Esophagus muscularis mucosa (tissue), 4 donors: ENCODE measurements around the gene MBNL3. TPM values are rescaled to one million over a fixed set of nuclear protein-coding genes. Genes with fewer than 3 reads are reported as not detected.

Experiments
- DNase-seq: peaks from one replicate; pipeline ENCODE4 v3.0.0-alpha.2; 2017; ENCODE audit errors: extremely low spot score
- H3K27ac ChIP-seq, 4 donors: fragments of 200-600 bp; sonication (generic); replicated peaks in 1 of 4; 1 replicate in 3 of 4; 2 replicates in 1 of 4; pipeline ENCODE4 v1.5.1; 2016 to 2019; ENCODE audit warnings: mild to moderate bottlenecking in 1 of 4
- H3K27me3 ChIP-seq, 4 donors: fragments of 200-600 bp; sonication (generic); one replicate each; pipeline versions ENCODE4 v1.5.1 to v1.6.0; 2016 to 2019
- H3K36me3 ChIP-seq, 4 donors: fragments of 200-600 bp; sonication (generic); one replicate each; pipeline ENCODE4 v1.5.1; 2016 to 2019
- H3K4me1 ChIP-seq, 4 donors: fragments of 200-600 bp; sonication (generic); one replicate each; pipeline ENCODE4 v1.5.1; 2016 to 2019
- H3K4me3 ChIP-seq, 4 donors: fragments of 200-600 bp; sonication (generic); 1 replicate in 2 of 4; 2 replicates in 2 of 4; pipeline ENCODE4 v1.5.1; 2016 to 2019; ENCODE audit warnings: mild to moderate bottlenecking in 4 of 4, moderate library complexity in 1 of 4
- H3K9me3 ChIP-seq, 4 donors: fragments of 200-600 bp; sonication (generic); 1 replicate in 3 of 4; 2 replicates in 1 of 4; pipeline ENCODE4 v1.5.1; 2016 to 2019
- CTCF ChIP-seq, 3 experiments: fragments of 200-600 bp in 2 of 3; fragments of 450-650 bp in 1 of 3; sonication (generic) in 2 of 3; IDR thresholded peaks; one replicate each; pipeline ENCODE4 v1.5.1; 2017 to 2019; ENCODE audit warnings: antibody characterized with exemption in 3 of 3, mild to moderate bottlenecking in 2 of 3, moderate library complexity in 1 of 3
- EP300 ChIP-seq: sonication (generic); formaldehyde crosslinking; IDR thresholded peaks from one replicate; pipeline ENCODE4 v1.6.1; 2017; ENCODE audit warnings: antibody characterized with exemption
- POLR2A ChIP-seq: fragments of 450-650 bp; IDR thresholded peaks from one replicate; pipeline ENCODE4 v1.6.1; 2017; ENCODE audit warnings: antibody characterized with exemption, moderate library complexity, mild to moderate bottlenecking, low read depth
- POLR2AphosphoS5 ChIP-seq, 2 donors: sonication (generic); formaldehyde crosslinking; IDR thresholded peaks; one replicate each; pipeline ENCODE4 v1.6.1; 2017; ENCODE audit warnings: antibody characterized with exemption in 2 of 2
- WGBS: methylation state at CpG from one replicate; pipeline ENCODE4 v1.1.5; 2018; 5-methylcytosine and 5-hydroxymethylcytosine counted together
- intact Hi-C: fragments of 100-400 bp; cut with DNase I; formaldehyde crosslinking; loops from one replicate; pipeline ENCODE4 v1.15.1; 2023
- total RNA-seq, 4 donors: library from RNA; depleted of rRNA; stranded (reverse); fragments of >200 nt; gene quantifications; one replicate each; pipeline versions ENCODE4 v1.1.0 to v1.2.1, GENCODE V29; 2016

The MBNL3 gene
- total RNA-seq, 4 donors from 2014 or later, result 1.7 to 13.8 (median 6.8) TPM

DNA sequence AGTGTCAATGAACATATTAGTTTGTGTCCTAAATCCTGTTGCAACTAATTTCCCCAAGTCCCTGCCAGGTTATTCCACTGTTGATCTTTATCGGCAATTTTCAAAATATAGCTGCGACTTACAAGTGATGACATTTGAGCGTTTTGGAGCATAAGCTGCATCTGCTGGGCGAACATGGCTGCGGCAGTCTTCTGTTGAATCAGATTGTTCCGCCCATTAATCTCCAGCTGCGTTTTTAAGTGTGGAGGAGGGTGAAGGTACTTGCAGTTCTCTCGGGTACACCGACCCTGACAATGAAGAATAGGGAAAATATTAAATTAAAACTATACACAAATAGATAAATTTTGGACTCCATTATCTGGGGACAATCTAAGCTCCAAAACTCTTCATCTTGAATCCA lies 82.7 kb downstream of the MBNL3 start:
- H3K4me1 ChIP-seq, result no peaks in the 10 kb centered on the region
- TF ChIP-seq POLR2AphosphoS5 (IDR thresholded peaks at IDR 0.05) (no peak), POLR2A (no peak), CTCF (IDR thresholded peaks at IDR 0.05) (no peak), EP300 (no peak)
- H3K27ac ChIP-seq, result no peak overlapping the region
- intact Hi-C loops, result no loop called here
- H3K4me3 ChIP-seq, result no peak overlapping the region
- no peak for DNase-seq
- H3K27me3 ChIP-seq, result no peaks in the 10 kb centered on the region
- no peaks in the 10 kb centered on the region for H3K36me3 ChIP-seq
- WGBS, result 84% methylated on average over 9 of the region's 9 CpGs
- H3K9me3 ChIP-seq, result no peaks in the 10 kb centered on the region

- WGBS, result 71% methylated on average over 5 of the region's 5 CpGs
- intact Hi-C loops, result no loop called here
- H3K4me1 ChIP-seq, result no peaks in the 10 kb centered on the region
These were observed 84.6 kb downstream of the MBNL3 start for GRCh38 chrX:132404266-132404665.

DNA sequence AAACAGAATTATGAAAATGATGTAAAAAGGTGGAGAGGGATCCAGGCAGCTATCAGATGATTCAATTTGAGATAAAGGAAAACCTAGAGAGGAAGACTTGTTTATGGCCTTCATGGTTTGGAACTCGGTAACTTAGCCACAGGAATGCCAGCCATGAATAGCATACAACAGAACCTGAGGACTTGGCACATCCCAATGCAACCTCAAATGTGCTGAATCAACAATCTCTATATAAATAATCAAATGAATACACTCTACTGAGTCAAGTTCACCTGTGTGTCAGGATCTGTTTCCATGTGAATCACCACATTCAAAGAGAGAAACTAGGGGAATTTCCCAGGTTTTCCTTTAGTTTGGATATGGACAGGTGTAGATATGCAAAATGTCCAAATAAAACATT lies 86.9 kb downstream of the MBNL3 start:
- TF ChIP-seq CTCF (IDR thresholded peaks at IDR 0.05) (no peak), POLR2AphosphoS5 (IDR thresholded peaks at IDR 0.05) (no peak), POLR2A (no peak), EP300 (no peak)
- intact Hi-C loops, result no loop called here
- Histone ChIP-seq H3K4me1 (no peaks in the 10 kb centered on the region), H3K9me3 (no peaks in the 10 kb centered on the region), H3K4me3 (no peak overlapping the region), H3K27me3 (no peaks in the 10 kb centered on the region), H3K27ac (no peak overlapping the region), H3K36me3 (no peaks in the 10 kb centered on the region)
- WGBS, result 56% methylated on average over 1 of the region's 1 CpG
- no peak for DNase-seq

More at GRCh38 chrX:132404266-132404665, 84.6 kb downstream of the MBNL3 start:
- TF ChIP-seq POLR2A (no peak), EP300 (no peak), CTCF (IDR thresholded peaks at IDR 0.05) (no peak), POLR2AphosphoS5 (IDR thresholded peaks at IDR 0.05) (no peak)
- no peak overlapping the region for H3K27ac ChIP-seq
- H3K36me3 ChIP-seq, result no peaks in the 10 kb centered on the region
- DNase-seq, result no peak
- H3K9me3 ChIP-seq, result no peaks in the 10 kb centered on the region
- no peak overlapping the region for H3K4me3 ChIP-seq
- no peaks in the 10 kb centered on the region for H3K27me3 ChIP-seq

- no peaks in the 10 kb centered on the region for H3K9me3 ChIP-seq
- intact Hi-C loops, result no loop called here
- no peaks in the 10 kb centered on the region for H3K36me3 ChIP-seq
- H3K4me1 ChIP-seq, result no peaks in the 10 kb centered on the region
- DNase-seq, result no peak
- no peak overlapping the region for H3K27ac ChIP-seq
- no peaks in the 10 kb centered on the region for H3K27me3 ChIP-seq
- 77% methylated on average over 1 of the region's 1 CpG for WGBS
- TF ChIP-seq POLR2A, result no peak
- H3K4me3 ChIP-seq, result no peak overlapping the region
These were observed 88.1 kb downstream of the MBNL3 start for GRCh38 chrX:132400706-132401105.

GRCh38 chrX:132395645-132396044 lies 93.2 kb downstream of the MBNL3 start:
- no peak overlapping the region for H3K4me3 ChIP-seq
- no peaks in the 10 kb centered on the region for H3K4me1 ChIP-seq
- no peaks in the 10 kb centered on the region for H3K36me3 ChIP-seq
- no peak for DNase-seq
- no peak overlapping the region for H3K27ac ChIP-seq
- TF ChIP-seq EP300, result no peak
- TF ChIP-seq POLR2A, result no peak
- no peaks in the 10 kb centered on the region for H3K27me3 ChIP-seq
- 60% methylated on average over 2 of the region's 2 CpGs for WGBS
- H3K9me3 ChIP-seq, result no peaks in the 10 kb centered on the region
- intact Hi-C loops, result no loop called here

GRCh38 chrX:132395026-132395425 lies 93.8 kb downstream of the MBNL3 start:
- WGBS, result 67% methylated on average over 1 of the region's 1 CpG
- intact Hi-C loops, result no loop called here
- no peak overlapping the region for H3K27ac ChIP-seq
- no peaks in the 10 kb centered on the region for H3K27me3 ChIP-seq
- H3K4me1 ChIP-seq, result no peaks in the 10 kb centered on the region
- TF ChIP-seq POLR2AphosphoS5 (IDR thresholded peaks at IDR 0.05) (no peak), POLR2A (no peak), EP300 (no peak), CTCF (IDR thresholded peaks at IDR 0.05) (no peak)
- H3K4me3 ChIP-seq, result no peak overlapping the region
- H3K36me3 ChIP-seq, result no peaks in the 10 kb centered on the region
- no peak for DNase-seq
- no peaks in the 10 kb centered on the region for H3K9me3 ChIP-seq
